C4-2B (cell line): Measurements from ENCODE around the gene TNFRSF21.

Experiments
- CTCF ChIP-seq: fragments of 450-650 bp; conservative IDR thresholded peaks from 2 replicates; pipeline ENCODE4 v1.5.1; 2017; ENCODE audit warnings: mild to moderate bottlenecking
- ZFX ChIP-seq: fragments of 450-650 bp; IDR thresholded peaks from 2 replicates; pipeline ENCODE4 v1.6.1; 2017

DNA sequence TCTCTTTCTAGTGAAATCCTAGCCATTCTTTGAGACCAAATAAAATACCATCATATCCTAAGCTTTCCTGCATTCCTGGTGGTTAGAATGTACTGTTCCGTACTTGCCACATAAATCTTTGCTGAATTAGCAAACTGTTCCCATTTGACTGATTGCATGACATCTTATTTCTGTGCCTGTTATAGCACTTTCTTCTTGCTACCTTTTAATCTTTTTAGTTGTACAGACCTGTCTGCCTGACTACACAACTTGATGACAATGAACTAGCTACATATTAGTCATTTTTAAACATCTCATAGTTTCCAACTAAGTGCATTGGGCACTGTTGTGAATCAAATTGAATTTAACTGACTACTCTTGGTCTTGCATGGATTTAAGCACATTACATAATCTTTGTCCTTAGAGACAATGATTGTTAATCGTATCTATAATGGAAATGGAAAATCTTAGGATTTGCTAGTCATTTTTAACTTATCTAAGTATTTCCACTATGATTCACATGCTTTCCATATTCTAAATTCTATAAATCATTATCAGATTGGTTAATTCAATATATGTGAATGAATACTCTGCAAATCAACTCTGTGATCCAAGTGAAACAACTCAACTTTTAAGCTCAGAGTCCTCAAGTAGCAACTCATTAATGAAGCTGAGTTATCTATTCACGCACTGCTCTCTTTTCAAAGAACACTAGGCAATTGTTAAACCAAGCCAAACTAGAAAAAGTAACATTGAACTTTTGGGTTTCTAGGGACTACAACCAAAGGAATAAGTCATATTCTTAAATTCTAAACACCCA is 109.0 kb downstream of the TNFRSF21 start:
- TF ChIP-seq CTCF: no peak
- no peak for TF ChIP-seq ZFX
